ENCODE results near the gene TELO2.

TELO2 gene

DNA sequence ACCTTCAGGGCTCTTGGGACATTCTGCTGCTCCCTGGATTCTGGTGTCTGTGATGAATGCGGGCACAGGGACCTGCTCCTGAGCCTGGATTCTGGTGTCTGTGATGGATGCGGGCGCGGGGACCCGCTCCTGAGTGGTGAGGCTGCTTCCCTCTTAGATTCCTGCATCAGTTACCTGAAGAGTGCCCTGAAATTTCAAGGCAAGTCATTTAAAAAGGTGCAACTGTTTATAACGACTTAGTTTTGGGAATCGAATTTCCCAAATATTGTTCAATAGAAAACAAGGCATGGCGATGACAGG lies 47.3 kb downstream of the TELO2 start:
- TF ChIP-seq, protein P1, sequence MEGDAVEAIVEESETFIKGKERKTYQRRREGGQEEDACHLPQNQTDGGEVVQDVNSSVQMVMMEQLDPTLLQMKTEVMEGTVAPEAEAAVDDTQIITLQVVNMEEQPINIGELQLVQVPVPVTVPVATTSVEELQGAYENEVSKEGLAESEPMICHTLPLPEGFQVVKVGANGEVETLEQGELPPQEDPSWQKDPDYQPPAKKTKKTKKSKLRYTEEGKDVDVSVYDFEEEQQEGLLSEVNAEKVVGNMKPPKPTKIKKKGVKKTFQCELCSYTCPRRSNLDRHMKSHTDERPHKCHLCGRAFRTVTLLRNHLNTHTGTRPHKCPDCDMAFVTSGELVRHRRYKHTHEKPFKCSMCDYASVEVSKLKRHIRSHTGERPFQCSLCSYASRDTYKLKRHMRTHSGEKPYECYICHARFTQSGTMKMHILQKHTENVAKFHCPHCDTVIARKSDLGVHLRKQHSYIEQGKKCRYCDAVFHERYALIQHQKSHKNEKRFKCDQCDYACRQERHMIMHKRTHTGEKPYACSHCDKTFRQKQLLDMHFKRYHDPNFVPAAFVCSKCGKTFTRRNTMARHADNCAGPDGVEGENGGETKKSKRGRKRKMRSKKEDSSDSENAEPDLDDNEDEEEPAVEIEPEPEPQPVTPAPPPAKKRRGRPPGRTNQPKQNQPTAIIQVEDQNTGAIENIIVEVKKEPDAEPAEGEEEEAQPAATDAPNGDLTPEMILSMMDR (conservative IDR thresholded peaks at IDR 0.05; ENCODE audit: low read depth, low read length): no peak
- no peak overlapping the region for H3K4me3 ChIP-seq (IDR thresholded peaks at IDR 0.05; ENCODE audit: insufficient read depth, low read depth, low read length)
- no peak overlapping the region for H3K27ac ChIP-seq
- H3K36me3 ChIP-seq (ENCODE audit: insufficient read depth): no peaks in the 10 kb centered on the region
- H3K79me2 ChIP-seq (ENCODE audit: insufficient read depth, low read depth): no peaks in the 10 kb centered on the region
- H2AFZ ChIP-seq (ENCODE audit: low read depth): no peak overlapping the region
- no peaks in the 10 kb centered on the region for H3K4me1 ChIP-seq (ENCODE audit: low read depth, poor library complexity, severe bottlenecking)
- H3K9ac ChIP-seq: no peak overlapping the region
- H3K27me3 ChIP-seq (ENCODE audit: insufficient read depth, low read depth): 0 out of 2 replicates have a peak, but pooled peaks cover under 1% of the 10 kb centered on the region
- H3K4me2 ChIP-seq: no peak overlapping the region
- H4K20me1 ChIP-seq (ENCODE audit: insufficient read depth): no peaks in the 10 kb centered on the region

DNA sequence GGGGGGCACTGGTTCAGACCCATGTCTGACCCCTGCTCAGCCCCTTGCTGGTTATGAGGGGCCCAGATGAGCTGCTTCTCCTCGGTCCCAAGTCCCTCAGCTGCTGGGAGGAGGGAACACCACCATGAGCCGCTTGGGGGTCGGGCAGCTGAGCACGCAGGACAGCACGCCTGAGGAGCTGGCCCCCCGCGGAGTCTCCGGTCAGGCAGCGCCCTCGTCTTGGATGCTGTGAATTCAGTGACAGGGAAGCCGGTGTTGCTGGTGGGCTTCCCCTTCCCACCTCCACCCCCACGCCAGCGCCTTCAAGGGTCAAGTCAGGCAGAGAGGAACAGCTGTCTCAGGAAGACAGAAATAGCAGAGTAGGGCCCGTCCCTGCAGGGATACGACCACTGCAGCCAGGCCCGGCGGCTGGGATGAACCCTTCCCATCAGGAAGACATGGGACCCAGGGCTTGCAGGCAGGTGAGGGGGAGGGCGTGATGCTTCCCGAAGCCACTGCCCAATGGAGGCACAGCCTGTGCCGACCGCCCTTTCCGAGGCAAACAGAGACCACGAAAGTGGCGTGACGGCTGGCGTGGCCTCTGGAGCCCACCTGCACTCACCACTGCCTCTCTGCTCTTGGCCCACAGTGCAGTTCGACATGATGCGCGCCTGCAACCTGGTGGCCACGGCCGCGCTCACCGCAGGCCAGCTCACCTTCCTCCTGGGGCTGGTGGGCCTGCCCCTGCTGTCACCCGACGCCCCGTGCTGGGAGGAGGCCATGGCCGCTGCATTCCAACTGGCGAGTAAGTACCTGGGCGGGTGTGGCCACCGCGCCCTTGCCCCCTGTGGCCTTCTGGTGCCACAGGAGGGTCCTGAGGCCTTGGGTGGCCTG lies 48.4 kb downstream of the TELO2 start:
- Histone ChIP-seq H3K27ac (no peak overlapping the region), H3K4me1 (ENCODE audit: low read depth, poor library complexity, severe bottlenecking) (no peaks in the 10 kb centered on the region), H3K79me2 (ENCODE audit: insufficient read depth, low read depth) (no peaks in the 10 kb centered on the region), H4K20me1 (ENCODE audit: insufficient read depth) (no peaks in the 10 kb centered on the region), H2AFZ (ENCODE audit: low read depth) (no peak overlapping the region), H3K36me3 (ENCODE audit: insufficient read depth) (no peaks in the 10 kb centered on the region), H3K4me3 (IDR thresholded peaks at IDR 0.05; ENCODE audit: insufficient read depth, low read depth, low read length) (no peak overlapping the region), H3K9ac (no peak overlapping the region), H3K4me2 (no peak overlapping the region), H3K27me3 (ENCODE audit: insufficient read depth, low read depth) (no peaks in the 10 kb centered on the region)
- TF ChIP-seq, protein P1 (conservative IDR thresholded peaks at IDR 0.05; ENCODE audit: low read depth, low read length): no peak

DNA sequence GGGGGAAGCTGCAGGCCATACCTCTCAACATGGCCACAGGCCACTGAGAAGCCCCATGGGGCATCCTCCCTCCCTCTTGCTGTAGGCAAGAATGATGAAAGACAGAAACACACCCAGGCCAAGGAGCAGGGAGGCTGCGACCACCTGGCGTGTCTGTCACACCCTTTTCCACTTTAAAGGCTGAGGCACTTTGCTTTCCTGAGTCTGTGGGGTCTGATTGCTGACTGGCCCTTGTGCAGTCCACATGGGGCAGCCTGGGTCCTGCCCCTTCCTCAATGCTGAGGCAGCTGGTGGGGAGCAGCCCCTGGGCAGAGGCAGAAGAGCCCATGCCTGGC lies 49.0 kb downstream of the TELO2 start:
- Histone ChIP-seq H3K4me1 (ENCODE audit: low read depth, poor library complexity, severe bottlenecking) (no peaks in the 10 kb centered on the region), H3K27me3 (ENCODE audit: insufficient read depth, low read depth) (no peaks in the 10 kb centered on the region), H3K4me3 (IDR thresholded peaks at IDR 0.05; ENCODE audit: insufficient read depth, low read depth, low read length) (no peak overlapping the region), H2AFZ (ENCODE audit: low read depth) (no peak overlapping the region), H3K9ac (no peak overlapping the region), H3K36me3 (ENCODE audit: insufficient read depth) (no peaks in the 10 kb centered on the region), H3K27ac (no peak overlapping the region), H4K20me1 (ENCODE audit: insufficient read depth) (no peaks in the 10 kb centered on the region), H3K79me2 (ENCODE audit: insufficient read depth, low read depth) (no peaks in the 10 kb centered on the region), H3K4me2 (no peak overlapping the region)
- TF ChIP-seq, protein P1 (conservative IDR thresholded peaks at IDR 0.05; ENCODE audit: low read depth, low read length): no peak

DNA sequence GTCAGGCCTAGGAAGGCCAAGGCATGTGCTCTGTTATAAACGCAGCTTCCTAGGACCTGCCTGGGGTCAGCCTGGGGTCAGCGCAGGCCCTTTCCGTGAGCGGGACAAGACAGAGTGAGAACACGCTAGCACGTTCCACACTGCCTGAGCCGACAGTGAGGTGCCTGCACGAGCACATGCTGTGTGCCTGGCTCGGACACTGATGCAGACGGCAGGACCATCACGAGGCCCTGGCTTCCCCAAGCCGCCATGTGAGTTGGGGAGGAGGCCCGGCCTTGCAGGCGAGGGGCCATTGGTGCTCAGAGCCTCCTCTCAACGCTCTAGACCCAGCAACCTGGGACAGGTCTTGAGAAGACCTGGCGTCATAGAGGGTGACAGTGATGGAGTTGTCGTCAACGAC lies 49.4 kb downstream of the TELO2 start:
- Histone ChIP-seq H3K79me2 (ENCODE audit: insufficient read depth, low read depth) (no peaks in the 10 kb centered on the region), H3K27ac (no peak overlapping the region), H2AFZ (ENCODE audit: low read depth) (no peak overlapping the region)

More for the DNA sequence above, 49.4 kb downstream of the TELO2 start:
- no peaks in the 10 kb centered on the region for H3K27me3 ChIP-seq (ENCODE audit: insufficient read depth, low read depth)
- H3K36me3 ChIP-seq (ENCODE audit: insufficient read depth): no peaks in the 10 kb centered on the region
- H3K4me1 ChIP-seq (ENCODE audit: low read depth, poor library complexity, severe bottlenecking): no peaks in the 10 kb centered on the region
- no peak overlapping the region for H3K4me2 ChIP-seq
- H4K20me1 ChIP-seq (ENCODE audit: insufficient read depth): no peaks in the 10 kb centered on the region
- no peak overlapping the region for H3K4me3 ChIP-seq (IDR thresholded peaks at IDR 0.05; ENCODE audit: insufficient read depth, low read depth, low read length)
- no peak overlapping the region for H3K9ac ChIP-seq
- TF ChIP-seq, protein P1 (conservative IDR thresholded peaks at IDR 0.05; ENCODE audit: low read depth, low read length): no peak
